GM19467 (cell line): ENCODE measurements around the gene FLII.
"Not testable (repeated sequence)": the region's sequence is repeated elsewhere in the genome, so short reads cannot be mapped to it uniquely, and the experiment has no call there.

Experiments
- ATAC-seq: cut with Tn5 transposase; IDR thresholded peaks from one replicate; pipeline ENCODE4 v1.9.1; 2021; ENCODE audit warnings: mild to moderate bottlenecking, moderate library complexity; ENCODE audit not compliant: unreplicated experiment

The FLII gene

GRCh38 chr17:18224387-18225120 lies 34.0 kb downstream of the FLII start:
- no peak for ATAC-seq

- no peak for ATAC-seq
Observed at GRCh38 chr17:18224053-18224386, 34.5 kb downstream of the FLII start.

DNA sequence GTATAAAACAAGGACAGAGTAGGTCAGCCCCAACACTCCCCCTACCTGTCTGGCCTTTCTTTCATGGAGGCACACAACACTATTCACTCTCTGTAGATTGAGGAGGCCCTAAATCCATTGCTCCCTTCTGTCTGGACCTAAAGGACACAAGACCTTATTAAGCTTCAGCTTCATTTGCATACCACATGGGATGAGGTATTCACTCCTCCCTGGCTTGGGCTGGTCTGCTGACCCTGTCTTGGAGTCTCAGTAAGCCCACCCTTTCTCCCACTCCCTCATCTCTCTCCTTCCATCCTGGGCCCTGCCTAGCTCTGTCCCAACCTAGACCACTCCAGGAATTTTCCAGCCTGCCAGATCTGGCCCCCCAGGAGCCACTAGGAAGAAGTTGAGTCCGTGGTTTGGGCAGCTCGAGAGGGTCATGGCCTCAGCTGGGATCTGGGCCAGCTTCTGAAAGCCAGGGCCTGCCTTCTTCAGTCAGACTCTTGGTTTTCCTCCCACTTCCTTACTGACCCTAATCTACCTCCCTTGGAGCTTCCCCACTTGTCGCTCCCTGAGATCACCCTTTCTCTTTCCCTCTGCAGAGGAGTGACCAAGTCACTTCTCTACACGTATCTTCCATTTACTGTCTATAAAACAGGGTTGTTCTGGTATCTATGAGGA lies 39.7 kb downstream of the FLII start:
- ATAC-seq = no peak

DNA sequence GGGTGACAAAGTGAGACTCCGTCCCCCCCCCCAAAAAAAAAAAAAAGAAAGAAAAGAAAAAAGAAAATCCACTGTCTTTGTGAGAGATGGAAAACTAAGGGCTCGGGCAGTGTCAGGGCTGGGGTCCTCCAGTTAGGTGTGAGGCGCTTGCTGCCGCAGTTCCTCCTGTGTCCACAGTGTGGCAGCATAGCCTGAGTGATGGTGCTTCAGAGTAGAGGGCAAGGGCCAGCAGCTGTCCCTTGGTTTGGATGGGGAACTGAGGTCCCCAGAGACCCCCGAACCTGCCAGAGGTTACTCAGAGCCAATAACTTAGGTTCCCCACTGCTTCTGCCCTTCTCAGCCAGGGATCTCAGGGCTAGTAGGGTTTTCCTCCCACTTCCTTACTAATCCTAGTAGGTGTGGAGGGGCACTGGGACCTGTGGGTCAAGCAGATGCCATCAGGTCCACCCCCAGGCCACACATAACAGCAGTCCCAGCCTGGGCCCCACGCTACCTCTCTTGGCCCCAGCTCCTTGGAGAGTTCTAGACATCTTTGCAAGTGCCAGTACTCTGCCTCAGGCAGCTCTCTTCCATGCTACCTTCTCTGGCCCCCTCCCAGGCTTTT lies 41.0 kb downstream of the FLII start:
- ATAC-seq = no peak

- ATAC-seq = not testable (repeated sequence)
Observed at GRCh38 chr17:18216906-18217305, 41.6 kb downstream of the FLII start.

DNA sequence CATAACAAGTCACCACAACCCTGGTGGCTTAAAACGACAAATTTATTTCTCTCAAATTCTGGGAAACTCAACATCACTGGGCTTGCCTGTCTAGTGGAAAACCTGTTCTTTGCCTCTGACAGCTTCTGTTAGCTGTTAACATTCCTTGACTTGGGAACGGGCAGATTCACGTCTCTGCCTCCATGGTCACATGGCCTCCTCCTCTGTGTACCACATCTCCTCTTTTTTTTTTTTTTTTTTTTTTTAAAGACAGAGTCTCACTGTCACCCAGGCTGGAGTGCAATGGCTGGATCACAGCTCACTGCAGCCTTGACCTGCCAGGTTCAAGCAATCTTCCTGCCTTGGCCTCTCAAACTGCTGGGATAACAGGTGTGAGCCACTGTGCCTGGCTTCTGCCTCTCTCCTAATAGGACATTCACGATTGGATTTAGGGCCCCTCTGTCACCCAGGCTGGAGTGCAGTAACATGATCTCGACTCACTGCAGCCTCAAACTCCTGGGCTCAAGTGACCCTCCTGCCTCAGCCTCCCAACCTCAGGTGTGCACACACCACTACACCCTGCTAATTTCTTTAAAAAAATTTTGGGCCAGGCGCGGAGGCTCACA lies 44.8 kb downstream of the FLII start:
- ATAC-seq = no peak

DNA sequence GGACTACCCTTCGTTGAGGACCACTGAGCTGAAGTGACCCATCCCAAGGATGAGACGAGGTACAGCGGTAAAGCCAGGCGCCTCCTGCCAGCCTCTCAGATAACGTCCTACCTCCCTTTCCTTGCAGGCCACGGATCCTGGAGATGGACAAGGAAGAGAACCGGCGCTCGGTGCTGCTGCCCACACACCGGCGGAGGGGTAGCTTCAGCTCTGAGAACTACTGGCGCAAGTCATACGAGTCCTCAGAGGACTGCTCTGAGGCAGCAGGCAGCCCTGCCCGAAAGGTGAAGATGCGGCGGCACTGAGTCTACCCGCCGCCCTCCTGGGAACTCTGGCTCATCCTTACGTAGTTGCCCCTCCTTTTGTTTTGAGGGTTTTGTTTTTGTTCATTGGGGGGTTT lies 50.4 kb downstream of the FLII start:
- no peak for ATAC-seq

DNA sequence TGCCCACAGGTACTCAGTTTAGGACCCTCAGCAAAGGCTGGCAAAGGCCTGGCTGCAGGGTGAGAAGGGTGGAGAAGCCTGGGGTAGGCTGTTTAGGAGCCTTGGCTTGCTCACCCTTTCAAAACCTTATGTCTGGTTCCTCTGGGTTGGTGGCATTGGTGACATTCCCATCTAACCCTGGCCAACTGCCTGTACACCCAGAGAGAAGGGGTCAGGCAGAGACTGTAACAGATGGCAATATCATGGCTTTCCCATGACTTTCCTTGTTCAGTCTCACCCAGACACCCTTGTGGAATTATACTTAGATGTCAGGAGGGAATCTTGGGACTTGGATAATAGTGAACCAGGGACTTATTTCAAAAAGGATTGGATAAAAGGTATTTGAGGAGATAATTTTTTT lies 51.6 kb downstream of the FLII start:
- no peak for ATAC-seq

DNA sequence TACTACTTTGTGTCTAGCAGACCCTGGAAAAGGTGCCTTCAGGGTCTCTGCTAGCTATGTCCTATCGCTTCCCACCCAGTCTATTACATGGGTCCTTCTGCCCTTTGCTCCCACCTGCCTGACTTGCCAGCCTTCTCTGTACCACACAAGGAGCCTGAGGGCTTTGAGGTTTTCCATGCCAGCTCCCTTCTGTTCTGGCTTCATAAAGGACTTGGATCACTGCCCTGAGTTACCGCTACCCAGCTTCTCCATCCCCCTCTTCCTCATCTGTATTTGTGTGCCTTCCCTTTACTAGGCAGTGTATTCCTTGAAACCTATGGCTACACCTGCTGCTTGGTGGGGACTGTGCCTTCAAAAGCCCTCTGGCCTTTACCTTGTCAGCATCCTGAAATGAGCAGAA lies 52.7 kb downstream of the FLII start:
- ATAC-seq = no peak

GRCh38 chr17:18203308-18203707 lies 55.2 kb downstream of the FLII start:
- no peak for ATAC-seq

- ATAC-seq = no peak
Observed at GRCh38 chr17:18201108-18201507, 57.4 kb downstream of the FLII start.

- ATAC-seq = no peak
Observed at GRCh38 chr17:18198530-18198929, 60.0 kb downstream of the FLII start.

- no peak for ATAC-seq
Observed at GRCh38 chr17:18197535-18198194, 60.9 kb downstream of the FLII start.

DNA sequence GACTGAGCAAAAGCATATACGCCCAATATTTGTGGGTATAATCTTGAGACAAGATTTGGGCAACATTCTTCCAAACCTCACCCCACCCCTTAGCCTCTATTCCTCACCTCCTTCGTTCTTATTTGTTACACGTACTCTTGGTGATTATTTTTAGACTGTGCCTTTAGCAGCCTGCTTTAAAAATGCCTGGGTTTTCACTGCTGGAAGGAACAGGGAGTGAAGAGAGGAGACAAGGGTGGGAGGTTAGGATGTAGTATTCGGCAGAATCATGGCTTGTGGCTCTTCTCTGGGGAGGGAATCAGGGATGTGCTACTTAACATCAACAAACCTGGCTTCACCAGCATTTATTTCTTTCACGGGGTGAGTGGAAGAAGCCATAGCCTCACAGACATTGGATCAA lies 63.3 kb downstream of the FLII start:
- ATAC-seq = no peak
